Fibroblast of mammary gland (primary cell): ENCODE results near the gene CST6.

Experiments used
- DNase-seq: peaks from one replicate; pipeline ENCODE4 v3.0.0-alpha.2; 2010; ENCODE audit warnings: low read depth
- H3K4me3 ChIP-seq: 2 replicates; pipeline ENCODE4 v1.5.1; 2011; ENCODE audit warnings: low read depth, mild to moderate bottlenecking, low read length, moderate library complexity; ENCODE audit not compliant: control insufficient read depth
- TF ChIP-seq, protein P1 (sequence below): conservative IDR thresholded peaks from 2 replicates; pipeline ENCODE4 v1.5.1; 2011; ENCODE audit warnings: low read depth, low read length, inconsistent platforms; ENCODE audit not compliant: control insufficient read depth, insufficient read depth

CST6 gene

DNA sequence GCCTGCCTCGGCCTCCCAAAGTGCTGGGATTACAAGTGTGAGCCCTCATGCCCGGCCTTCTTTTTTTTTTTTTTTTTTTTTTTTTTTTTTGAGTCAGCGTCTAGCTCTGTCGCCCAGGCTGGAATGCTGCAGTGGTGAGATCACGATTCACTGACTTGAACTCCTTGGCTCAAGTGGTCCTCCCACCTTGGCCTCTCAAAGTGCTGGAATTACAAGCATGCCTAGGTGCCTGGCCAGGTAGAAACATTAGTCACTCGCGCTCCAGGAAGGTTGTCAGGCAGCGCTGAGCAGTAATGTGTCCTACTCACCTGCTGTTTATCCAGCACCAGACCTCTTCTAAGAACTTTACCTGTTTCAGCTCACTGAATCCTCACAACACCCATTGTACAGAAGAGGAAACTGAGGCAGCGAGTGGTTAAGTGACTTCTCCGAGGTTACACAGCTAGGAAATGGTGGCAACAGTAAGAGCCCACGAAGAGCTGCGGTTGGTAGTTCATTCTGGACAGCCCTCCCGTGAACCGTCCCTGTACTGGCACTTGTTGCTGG, 496 bp upstream of the CST6 start:
- TF ChIP-seq, protein P1, sequence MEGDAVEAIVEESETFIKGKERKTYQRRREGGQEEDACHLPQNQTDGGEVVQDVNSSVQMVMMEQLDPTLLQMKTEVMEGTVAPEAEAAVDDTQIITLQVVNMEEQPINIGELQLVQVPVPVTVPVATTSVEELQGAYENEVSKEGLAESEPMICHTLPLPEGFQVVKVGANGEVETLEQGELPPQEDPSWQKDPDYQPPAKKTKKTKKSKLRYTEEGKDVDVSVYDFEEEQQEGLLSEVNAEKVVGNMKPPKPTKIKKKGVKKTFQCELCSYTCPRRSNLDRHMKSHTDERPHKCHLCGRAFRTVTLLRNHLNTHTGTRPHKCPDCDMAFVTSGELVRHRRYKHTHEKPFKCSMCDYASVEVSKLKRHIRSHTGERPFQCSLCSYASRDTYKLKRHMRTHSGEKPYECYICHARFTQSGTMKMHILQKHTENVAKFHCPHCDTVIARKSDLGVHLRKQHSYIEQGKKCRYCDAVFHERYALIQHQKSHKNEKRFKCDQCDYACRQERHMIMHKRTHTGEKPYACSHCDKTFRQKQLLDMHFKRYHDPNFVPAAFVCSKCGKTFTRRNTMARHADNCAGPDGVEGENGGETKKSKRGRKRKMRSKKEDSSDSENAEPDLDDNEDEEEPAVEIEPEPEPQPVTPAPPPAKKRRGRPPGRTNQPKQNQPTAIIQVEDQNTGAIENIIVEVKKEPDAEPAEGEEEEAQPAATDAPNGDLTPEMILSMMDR = no peak
- no peak overlapping the region for H3K4me3 ChIP-seq
- peak; percentile 62 for DNase-seq

GRCh38 chr11:66012371-66012945, 650 bp downstream of the CST6 start:
- no peak overlapping the region for H3K4me3 ChIP-seq

DNA sequence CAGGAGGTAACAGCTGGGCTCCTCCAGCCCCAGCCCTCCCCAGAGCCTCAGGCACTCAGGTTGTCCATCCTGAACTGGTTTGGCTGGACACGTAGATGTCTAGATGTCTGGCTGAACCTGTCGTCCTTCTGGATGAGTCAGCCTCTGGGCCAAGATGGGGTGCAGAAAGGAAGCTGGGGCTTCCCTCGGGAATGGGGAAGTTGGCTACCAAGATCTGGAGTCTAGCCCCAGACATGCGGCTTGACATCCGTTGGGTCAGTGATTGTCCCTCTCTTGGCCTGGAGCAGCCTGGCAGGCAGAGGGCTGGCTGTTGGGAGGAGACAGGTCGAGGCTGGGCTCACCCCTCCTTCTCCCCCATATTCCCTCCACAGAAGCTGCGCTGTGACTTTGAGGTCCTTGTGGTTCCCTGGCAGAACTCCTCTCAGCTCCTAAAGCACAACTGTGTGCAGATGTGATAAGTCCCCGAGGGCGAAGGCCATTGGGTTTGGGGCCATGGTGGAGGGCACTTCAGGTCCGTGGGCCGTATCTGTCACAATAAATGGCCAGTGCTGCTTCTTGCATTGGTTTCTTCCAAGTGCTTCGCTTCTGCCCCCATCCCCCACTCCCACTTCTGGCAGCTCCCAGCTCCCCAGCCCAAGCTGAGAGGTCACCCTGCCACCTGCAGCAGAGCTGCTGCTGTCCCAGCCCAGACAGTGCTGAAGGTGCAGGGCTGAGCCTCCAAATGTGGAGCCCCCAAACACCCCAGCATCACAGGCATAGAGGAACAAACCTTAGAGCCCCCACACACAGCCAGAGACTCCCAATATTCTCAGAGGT, 1.3 kb downstream of the CST6 start:
- no peak for DNase-seq
- no peak overlapping the region for H3K4me3 ChIP-seq
- TF ChIP-seq, protein P1 = no peak

More at GRCh38 chr11:66012371-66012945, 650 bp downstream of the CST6 start:
- no peak for DNase-seq
- TF ChIP-seq, protein P1 = no peak

- H3K4me3 ChIP-seq = no peak overlapping the region
- DNase-seq = no peak
- TF ChIP-seq, protein P1 = no peak
Observed at GRCh38 chr11:66013762-66014100, 1.9 kb downstream of the CST6 start.

- no peak for DNase-seq
- TF ChIP-seq, protein P1 = no peak
- no peak overlapping the region for H3K4me3 ChIP-seq
Observed at GRCh38 chr11:66014804-66015453, 3.1 kb downstream of the CST6 start.

- H3K4me3 ChIP-seq = no peak overlapping the region
- DNase-seq = no peak
- TF ChIP-seq, protein P1 = no peak
Observed at GRCh38 chr11:66015454-66015881, 3.7 kb downstream of the CST6 start.
